ENCODE results near the gene SH3BP1.
A peak's percentile ranks its signal among the peaks of the same experiment; 100 is the strongest.
"Not testable (repeated sequence)": the region's sequence is repeated elsewhere in the genome, so short reads cannot be mapped to it uniquely, and the experiment has no call there.

SH3BP1 gene

DNA sequence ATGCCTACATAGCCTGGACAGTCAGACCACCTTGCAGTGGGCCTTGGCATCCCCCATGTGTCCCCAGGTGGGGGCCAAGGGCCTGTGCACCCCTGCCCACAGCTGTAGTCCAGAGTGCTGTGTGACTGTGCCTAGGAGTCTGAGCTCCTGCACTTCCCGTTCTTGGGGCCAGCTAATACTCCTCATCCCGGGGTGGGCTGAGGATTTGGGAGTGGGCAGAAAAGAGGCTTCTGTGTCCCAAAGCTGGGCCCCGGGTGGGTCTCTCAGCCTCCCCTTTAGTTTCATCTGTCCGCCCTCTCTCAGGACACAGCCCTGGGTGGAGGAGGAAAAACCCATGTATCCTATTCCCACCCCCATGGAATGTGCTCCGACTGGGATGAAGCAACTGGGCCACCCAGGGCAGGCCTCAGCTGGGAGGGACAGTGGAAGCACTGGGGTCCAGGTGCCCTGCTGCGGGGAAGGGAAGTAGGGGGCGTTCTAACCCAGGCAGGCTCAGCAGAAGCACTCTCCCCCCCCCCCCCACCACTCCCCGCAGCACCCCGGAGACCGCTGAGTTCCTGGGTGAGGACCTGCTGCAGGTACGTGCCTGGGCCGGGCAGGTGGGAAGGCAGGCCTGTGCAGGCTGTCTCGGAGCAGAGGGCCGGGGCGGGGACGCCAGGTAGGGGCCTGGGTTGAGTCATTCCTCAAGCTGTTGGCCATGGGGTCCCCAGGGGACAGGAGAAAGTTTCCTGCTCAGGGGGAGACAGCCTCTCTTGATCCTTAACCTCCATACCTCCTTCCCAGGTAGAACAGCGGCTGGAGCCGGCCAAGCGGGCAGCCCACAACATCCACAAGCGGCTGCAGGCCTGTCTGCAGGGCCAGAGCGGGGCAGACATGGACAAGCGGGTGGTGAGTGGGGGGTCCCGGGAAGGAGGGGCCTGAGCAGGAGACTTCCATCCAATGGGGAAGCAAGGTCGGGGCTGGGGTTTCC, 1.4 kb downstream of the SH3BP1 start:
- Histone ChIP-seq H3K36me3 (ENCODE audit: control insufficient read depth, insufficient read depth, low read length) (peaks cover 5% of the 10 kb centered on the region), H3K27me3 (ENCODE audit: control insufficient read depth, insufficient read depth, low read length) (no peaks in the 10 kb centered on the region), H3K4me1 (ENCODE audit: control insufficient read depth, insufficient read depth, low read length) (peaks cover 56% of the 10 kb centered on the region), H3K9ac (ENCODE audit: low read length) (peak overlapping the region; percentile 60), H3K9me3 (ENCODE audit: control insufficient read depth, low read length) (no peaks in the 10 kb centered on the region), H3K4me3 (ENCODE audit: low read length) (no peak overlapping the region)

DNA sequence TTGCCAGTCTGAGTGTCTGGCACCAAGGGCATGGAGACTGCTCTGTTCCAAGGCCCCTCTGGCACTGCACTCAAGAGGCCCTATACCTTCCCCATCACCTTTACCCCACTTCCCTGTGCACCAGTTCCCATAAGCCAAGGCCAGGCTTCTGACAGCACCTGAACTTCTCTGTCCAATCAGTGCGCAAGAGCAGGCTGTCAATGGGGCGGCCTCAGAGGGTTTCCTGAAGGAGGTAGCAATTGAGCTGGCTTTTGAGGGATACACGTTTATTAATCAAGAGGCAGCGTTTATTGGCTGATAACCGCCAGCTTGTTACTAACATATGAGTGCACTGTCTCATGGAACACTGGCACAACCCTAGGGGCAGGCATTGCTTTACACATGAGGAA, 2.1 kb downstream of the SH3BP1 start:
- no peaks in the 10 kb centered on the region for H3K27me3 ChIP-seq (ENCODE audit: control insufficient read depth, insufficient read depth, low read length)
- H3K9me3 ChIP-seq (ENCODE audit: control insufficient read depth, low read length): no peaks in the 10 kb centered on the region
- H3K9ac ChIP-seq (ENCODE audit: low read length): peak overlapping the region; percentile 60
- peaks cover 5% of the 10 kb centered on the region for H3K36me3 ChIP-seq (ENCODE audit: control insufficient read depth, insufficient read depth, low read length)
- H3K4me3 ChIP-seq (ENCODE audit: low read length): no peak overlapping the region
- H3K4me1 ChIP-seq (ENCODE audit: control insufficient read depth, insufficient read depth, low read length): peaks cover 56% of the 10 kb centered on the region

- no peak overlapping the region for H3K9ac ChIP-seq (ENCODE audit: low read length)
- H3K9me3 ChIP-seq (ENCODE audit: control insufficient read depth, low read length): no peaks in the 10 kb centered on the region
- no peaks in the 10 kb centered on the region for H3K27me3 ChIP-seq (ENCODE audit: control insufficient read depth, insufficient read depth, low read length)
- H3K36me3 ChIP-seq (ENCODE audit: control insufficient read depth, insufficient read depth, low read length): peaks cover 5% of the 10 kb centered on the region
- peaks cover 50% of the 10 kb centered on the region for H3K4me1 ChIP-seq (ENCODE audit: control insufficient read depth, insufficient read depth, low read length)
- no peak overlapping the region for H3K4me3 ChIP-seq (ENCODE audit: low read length)
These were observed 3.9 kb downstream of the SH3BP1 start for GRCh38 chr22:37643225-37643847.

DNA sequence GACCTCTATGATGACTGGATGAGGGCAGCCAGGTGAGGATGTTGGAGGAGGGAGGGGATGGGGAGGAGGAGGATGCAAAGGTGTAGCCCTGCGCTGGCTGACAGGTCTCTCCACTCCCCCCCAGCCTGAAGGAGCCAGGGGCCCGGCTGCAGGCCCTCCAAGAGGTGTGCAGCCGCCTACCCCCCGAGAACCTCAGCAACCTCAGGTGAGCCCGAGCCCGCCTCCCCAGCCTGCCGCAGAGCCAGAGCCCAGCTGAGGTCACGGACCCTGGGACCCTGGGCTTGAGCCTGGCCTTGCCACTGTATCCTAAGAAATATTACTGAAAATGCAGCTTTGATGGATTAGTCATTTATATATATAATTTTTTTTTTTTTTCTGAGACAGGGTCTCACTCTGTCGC, 7.8 kb downstream of the SH3BP1 start:
- peaks cover 18% of the 10 kb centered on the region for H3K4me1 ChIP-seq (ENCODE audit: control insufficient read depth, insufficient read depth, low read length)
- H3K36me3 ChIP-seq (ENCODE audit: control insufficient read depth, insufficient read depth, low read length): peaks cover 5% of the 10 kb centered on the region
- H3K9me3 ChIP-seq (ENCODE audit: control insufficient read depth, low read length): no peaks in the 10 kb centered on the region
- no peaks in the 10 kb centered on the region for H3K27me3 ChIP-seq (ENCODE audit: control insufficient read depth, insufficient read depth, low read length)
- H3K4me3 ChIP-seq (ENCODE audit: low read length): no peak overlapping the region
- H3K9ac ChIP-seq (ENCODE audit: low read length): no peak overlapping the region

GRCh38 chr22:37647928-37648327, 8.5 kb downstream of the SH3BP1 start:
- Histone ChIP-seq H3K27me3 (ENCODE audit: control insufficient read depth, insufficient read depth, low read length) (no peaks in the 10 kb centered on the region), H3K36me3 (ENCODE audit: control insufficient read depth, insufficient read depth, low read length) (peaks cover 5% of the 10 kb centered on the region)

GRCh38 chr22:37650463-37651136, 11.1 kb downstream of the SH3BP1 start:
- no peaks in the 10 kb centered on the region for H3K9me3 ChIP-seq (ENCODE audit: control insufficient read depth, low read length)
- no peak overlapping the region for H3K9ac ChIP-seq (ENCODE audit: low read length)
- H3K27me3 ChIP-seq (ENCODE audit: control insufficient read depth, insufficient read depth, low read length): no peaks in the 10 kb centered on the region
- H3K4me3 ChIP-seq (ENCODE audit: low read length): no peak overlapping the region
- peaks cover 7% of the 10 kb centered on the region for H3K4me1 ChIP-seq (ENCODE audit: control insufficient read depth, insufficient read depth, low read length)
- H3K36me3 ChIP-seq (ENCODE audit: control insufficient read depth, insufficient read depth, low read length): peaks cover 4% of the 10 kb centered on the region

More at GRCh38 chr22:37647928-37648327, 8.5 kb downstream of the SH3BP1 start:
- Histone ChIP-seq H3K9ac (ENCODE audit: low read length) (no peak overlapping the region), H3K4me3 (ENCODE audit: low read length) (no peak overlapping the region), H3K9me3 (ENCODE audit: control insufficient read depth, low read length) (no peaks in the 10 kb centered on the region), H3K4me1 (ENCODE audit: control insufficient read depth, insufficient read depth, low read length) (peaks cover 15% of the 10 kb centered on the region)

GRCh38 chr22:37654563-37655251, 15.2 kb downstream of the SH3BP1 start:
- H3K4me1 ChIP-seq (ENCODE audit: control insufficient read depth, insufficient read depth, low read length): peaks cover 14% of the 10 kb centered on the region
- H3K4me3 ChIP-seq (ENCODE audit: low read length): no peak overlapping the region
- no peak overlapping the region for H3K9ac ChIP-seq (ENCODE audit: low read length)
- H3K36me3 ChIP-seq (ENCODE audit: control insufficient read depth, insufficient read depth, low read length): peaks cover 4% of the 10 kb centered on the region
- H3K27me3 ChIP-seq (ENCODE audit: control insufficient read depth, insufficient read depth, low read length): no peaks in the 10 kb centered on the region
- H3K9me3 ChIP-seq (ENCODE audit: control insufficient read depth, low read length): no peaks in the 10 kb centered on the region

- Histone ChIP-seq H3K36me3 (ENCODE audit: control insufficient read depth, insufficient read depth, low read length) (peaks cover 4% of the 10 kb centered on the region), H3K4me3 (ENCODE audit: low read length) (no peak overlapping the region), H3K9ac (ENCODE audit: low read length) (no peak overlapping the region)
These were observed 15.7 kb downstream of the SH3BP1 start for GRCh38 chr22:37655252-37655563.

GRCh38 chr22:37656583-37656982, 17.1 kb downstream of the SH3BP1 start:
- H3K27me3 ChIP-seq (ENCODE audit: control insufficient read depth, insufficient read depth, low read length); H3K9ac ChIP-seq (ENCODE audit: low read length); H3K9me3 ChIP-seq (ENCODE audit: control insufficient read depth, low read length); H3K4me3 ChIP-seq (ENCODE audit: low read length); H3K36me3 ChIP-seq (ENCODE audit: control insufficient read depth, insufficient read depth, low read length): not testable (repeated sequence)
- peaks cover 32% of the 10 kb centered on the region for H3K4me1 ChIP-seq (ENCODE audit: control insufficient read depth, insufficient read depth, low read length)

More at GRCh38 chr22:37655252-37655563, 15.7 kb downstream of the SH3BP1 start:
- Histone ChIP-seq H3K4me1 (ENCODE audit: control insufficient read depth, insufficient read depth, low read length) (peaks cover 19% of the 10 kb centered on the region), H3K9me3 (ENCODE audit: control insufficient read depth, low read length) (no peaks in the 10 kb centered on the region), H3K27me3 (ENCODE audit: control insufficient read depth, insufficient read depth, low read length) (no peaks in the 10 kb centered on the region)

DNA sequence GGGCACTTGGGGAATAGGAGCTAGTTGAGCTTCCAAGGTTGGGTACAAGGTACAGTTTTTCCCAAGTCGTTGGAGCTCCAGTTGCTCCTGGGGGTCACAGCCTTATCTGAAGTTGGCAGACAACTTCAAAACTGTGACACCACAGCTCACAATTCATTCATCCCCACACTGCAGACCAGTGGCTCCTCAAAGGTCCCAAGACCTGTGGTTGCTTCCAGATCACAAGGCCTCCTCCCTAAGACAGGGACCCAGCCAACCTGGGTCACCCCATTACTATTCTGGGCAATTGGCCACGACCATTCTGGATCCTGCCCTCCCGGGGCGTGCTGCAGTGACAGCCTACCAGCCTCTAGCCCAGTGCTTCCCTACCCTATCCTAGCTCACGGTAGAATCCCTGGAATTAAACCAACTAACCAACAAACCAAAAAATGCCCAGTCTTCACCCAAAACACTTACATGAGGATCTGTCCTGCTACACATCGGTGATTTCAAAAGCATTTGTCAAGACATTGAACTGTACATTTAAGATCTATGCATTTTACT, 18.2 kb downstream of the SH3BP1 start:
- Histone ChIP-seq H3K36me3 (ENCODE audit: control insufficient read depth, insufficient read depth, low read length) (peaks cover 4% of the 10 kb centered on the region), H3K9me3 (ENCODE audit: control insufficient read depth, low read length) (no peaks in the 10 kb centered on the region), H3K4me3 (ENCODE audit: low read length) (peak overlapping the region; percentile 65), H3K9ac (ENCODE audit: low read length) (peak overlapping the region; percentile 45), H3K27me3 (ENCODE audit: control insufficient read depth, insufficient read depth, low read length) (no peaks in the 10 kb centered on the region), H3K4me1 (ENCODE audit: control insufficient read depth, insufficient read depth, low read length) (peaks cover 32% of the 10 kb centered on the region)

DNA sequence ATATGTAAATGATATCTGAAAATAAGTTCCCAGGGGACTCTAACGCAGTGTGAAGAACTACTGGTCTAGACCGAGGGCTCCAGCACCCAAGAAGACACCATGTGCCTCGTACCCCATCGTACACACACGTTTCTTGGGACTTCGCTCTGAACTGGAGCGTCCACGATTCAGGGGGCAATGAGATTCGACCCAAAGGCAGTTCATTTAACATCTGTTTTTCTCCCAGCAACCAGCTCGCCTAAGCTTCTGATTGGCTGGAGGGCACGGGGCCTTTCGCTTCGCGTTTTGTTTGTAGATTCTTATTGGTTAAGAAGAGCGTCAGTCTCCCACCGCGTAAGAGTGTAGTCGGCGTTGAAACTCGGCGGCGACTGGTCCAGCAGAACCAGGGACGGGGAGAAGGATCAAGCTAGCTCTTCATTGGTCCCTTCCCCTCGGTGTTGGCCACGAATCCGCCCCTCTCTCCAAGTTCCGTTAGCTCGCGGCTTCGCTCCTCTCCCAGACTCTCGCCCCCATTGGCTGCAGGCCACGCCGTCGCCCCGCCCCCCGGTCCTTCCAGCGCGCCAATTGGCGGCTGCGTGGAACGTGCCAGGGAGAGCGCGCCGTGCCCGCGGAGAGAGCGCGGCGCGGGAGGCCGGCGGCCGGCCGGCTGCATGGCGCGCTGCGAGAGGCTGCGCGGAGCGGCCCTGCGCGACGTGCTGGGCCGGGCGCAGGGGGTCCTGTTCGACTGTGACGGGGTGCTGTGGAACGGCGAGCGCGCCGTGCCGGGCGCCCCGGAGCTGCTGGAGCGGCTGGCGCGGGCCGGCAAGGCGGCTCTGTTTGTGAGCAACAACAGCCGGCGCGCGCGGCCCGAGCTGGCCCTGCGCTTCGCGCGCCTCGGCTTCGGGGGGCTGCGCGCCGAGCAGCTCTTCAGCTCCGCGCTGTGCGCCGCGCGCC, 18.9 kb downstream of the SH3BP1 start, which contains the start of gene PDXP:
TSS of gene PDXP (plus strand) at position 591 of the 933 bp plus-strand sequence. CDS start at position 651, 60 bp downstream.
- Histone ChIP-seq H3K27me3 (ENCODE audit: control insufficient read depth, insufficient read depth, low read length) (no peaks in the 10 kb centered on the region), H3K9ac (ENCODE audit: low read length) (peak within 1 kb of the TSS; percentile 45), H3K36me3 (ENCODE audit: control insufficient read depth, insufficient read depth, low read length) (peaks cover 2% of the 10 kb centered on the region), H3K4me1 (ENCODE audit: control insufficient read depth, insufficient read depth, low read length) (peaks cover 32% of the 10 kb centered on the region), H3K4me3 (ENCODE audit: low read length) (peak within 1 kb of the TSS; percentile 65), H3K9me3 (ENCODE audit: control insufficient read depth, low read length) (no peaks in the 10 kb centered on the region)

Measured in mucosa of stomach (tissue), 1 donor.